ENCODE results near the gene PTPN14. TPM values are rescaled to one million over a fixed set of nuclear protein-coding genes. Genes with fewer than 3 reads are reported as not detected.

Gene PTPN14
- total and polyA plus RNA-seq, 2 of the 4 experiments (the other 2 are of a cell fraction) = 21.5 to 31.7 TPM

- Histone ChIP-seq H2BK5ac (ENCODE audit: low read depth, low read length, poor library complexity, severe bottlenecking) (no peak overlapping the region), H4K20me1 (ENCODE audit: insufficient read depth, low read length) (0 out of 2 replicates have a peak, but pooled peaks cover 4% of the 10 kb centered on the region), H4K8ac (ENCODE audit: low read depth in 2 of 2, low read length in 2 of 2) (no peak overlapping the region), H3K4ac (ENCODE audit: low read depth, low read length) (no peak overlapping the region), H2BK20ac (ENCODE audit: low read depth, low read length) (no peak overlapping the region), H3K4me1 (ENCODE audit: control insufficient read depth, insufficient read depth, low read length) (peaks cover 2% of the 10 kb centered on the region; the same call in 1 of the 2 replicates), H3K4me3 (ENCODE audit: insufficient read depth, low read depth, low read length) (no peak overlapping the region), H3K9me3 (ENCODE audit: control insufficient read depth, insufficient read depth, low read length) (no peaks in the 10 kb centered on the region), H3K56ac (ENCODE audit: extremely low read depth, insufficient read depth, low read length) (no peak overlapping the region), H4K5ac (ENCODE audit: low read depth, low read length) (no peak overlapping the region), H3K18ac (ENCODE audit: low read depth, low read length) (no peak overlapping the region), H3K9me1 (ENCODE audit: insufficient read depth, low read length) (no peaks in the 10 kb centered on the region), H3K14ac (replicated peaks; ENCODE audit: low read depth, low read length) (no peak overlapping the region), H3K4me2 (ENCODE audit: low read depth, low read length) (no peak overlapping the region), H3K23ac (ENCODE audit: low read depth, low read length) (no peak overlapping the region), H2AK9ac (replicated peaks; ENCODE audit: low read depth, low read length, poor library complexity) (no peak overlapping the region), H3K79me1 (ENCODE audit: low read depth in 1 of 2, low read length in 2 of 2) (no peaks in the 10 kb centered on the region; a peak in 1 of 4 replicates), H2BK15ac (ENCODE audit: low read depth, low read length) (no peak overlapping the region), H4K91ac (ENCODE audit: insufficient read depth, low read depth, low read length) (no peak overlapping the region), H2AK5ac (ENCODE audit: low read depth, low read length) (no peak overlapping the region), H2AFZ (replicated peaks; ENCODE audit: low read length, poor library complexity) (no peak overlapping the region), H3K36me3 (ENCODE audit: control insufficient read depth, insufficient read depth, low read length) (peaks cover 6% of the 10 kb centered on the region), H3K27ac (ENCODE audit: insufficient read depth, low read length) (no peak overlapping the region), H3K9ac (ENCODE audit: low read depth, low read length) (no peak overlapping the region), H3K27me3 (ENCODE audit: control insufficient read depth, insufficient read depth, low read length) (no peaks in the 10 kb centered on the region), H2BK120ac (ENCODE audit: low read depth, low read length) (no peak overlapping the region)
- ChIA-PET POLR2A (ENCODE audit: unreplicated experiment) (no interaction called here), CTCF (no interaction called here)
- no CpG with 5 or more reads among the region's 5 CpGs for WGBS, 2 experiments (ENCODE audit: extremely low coverage in 2 of 2, insufficient read length in 1 of 2)
- no peak for DNase-seq
- no TSS peak for BruUV-seq (replicated peaks)
- ATAC-seq (ENCODE audit: low read depth) = no peak
- in situ Hi-C loops (cut with MboI; ENCODE audit: low sequenced_read_pairs) = loop anchor here (5.0 kb wide), 1 partner anchor 48 kb away; no protein-coding TSS in a partner anchor
- TF ChIP-seq RCOR1 (IDR thresholded peaks at IDR 0.05; ENCODE audit: insufficient replicate concordance, low read length) (no peak), CHD1 (IDR thresholded peaks at IDR 0.05; ENCODE audit: low read depth, low read length) (no peak), USF2 (IDR thresholded peaks at IDR 0.05; ENCODE audit: low read depth, low read length) (no peak), CTCF (conservative IDR thresholded peaks at IDR 0.05; ENCODE audit: low read depth, low read length) (peak; percentile 18; the same call in 1 of the 2 replicates), RFX5 (IDR thresholded peaks at IDR 0.05; ENCODE audit: low read depth, low read length) (no peak; the same call in 1 of the 2 replicates)
- intact Hi-C loops (cut with micrococcal nuclease) = loop anchor here (10.0 kb wide), 1 partner anchor 1075 kb away; no protein-coding TSS in a partner anchor
- dilution Hi-C loops (cut with HindIII; ENCODE audit: low sequenced_read_pairs, unreplicated experiment) = no loop called here
Observed at GRCh38 chr1:214319938-214320337, 231.5 kb downstream of the PTPN14 start.

Data from IMR-90 (cell line).